IMR-90 (cell line): ENCODE data around the gene SREK1IP1.
"Not testable (repeated sequence)": the region's sequence is repeated elsewhere in the genome, so short reads cannot be mapped to it uniquely, and the experiment has no call there.

Source experiments
- BHLHE40 ChIP-seq: fragments of 150-350 bp; IDR thresholded peaks from 2 replicates; pipeline ENCODE4 v1.6.1; 2016; ENCODE audit warnings: mild to moderate bottlenecking, low read depth, low read length
- CEBPB ChIP-seq: IDR thresholded peaks from 2 replicates; pipeline ENCODE4 v1.6.1; 2012; ENCODE audit warnings: low read depth, low read length, improper control_type of control experiment
- ELK1 ChIP-seq: fragments of 150-350 bp; IDR thresholded peaks from 2 replicates; pipeline ENCODE4 v1.6.1; 2016; ENCODE audit warnings: low read depth, mild to moderate bottlenecking, low read length, moderate library complexity, borderline replicate concordance
- MAFK ChIP-seq: IDR thresholded peaks from 2 replicates; pipeline ENCODE4 v1.6.1; 2012; ENCODE audit warnings: low read depth, low read length, improper control_type of control experiment
- MAZ ChIP-seq: IDR thresholded peaks from 2 replicates; pipeline ENCODE4 v1.6.1; 2012; ENCODE audit warnings: low read depth, mild to moderate bottlenecking, low read length, improper control_type of control experiment, moderate library complexity, borderline replicate concordance
- NFE2L2 ChIP-seq: fragments of 150-350 bp; IDR thresholded peaks from 2 replicates; pipeline ENCODE4 v1.6.1; 2016; ENCODE audit warnings: low read depth, mild to moderate bottlenecking, low read length
- POLR2A ChIP-seq: IDR thresholded peaks from 2 replicates; pipeline ENCODE4 v1.6.1; 2012; ENCODE audit warnings: mild to moderate bottlenecking, low read depth, low read length
- RAD21 ChIP-seq: IDR thresholded peaks from 2 replicates; pipeline ENCODE4 v1.6.1; 2012; ENCODE audit warnings: low read length, improper control_type of control experiment
- RCOR1 ChIP-seq: IDR thresholded peaks from 2 replicates; pipeline ENCODE4 v1.6.1; 2012; ENCODE audit warnings: mild to moderate bottlenecking, low read length, improper control_type of control experiment; ENCODE audit not compliant: insufficient replicate concordance
- RFX5 ChIP-seq: IDR thresholded peaks from 2 replicates; pipeline ENCODE4 v1.8.0; 2012; ENCODE audit warnings: low read depth, mild to moderate bottlenecking, low read length, moderate library complexity
- SMC3 ChIP-seq: fragments of 150-350 bp; IDR thresholded peaks from 2 replicates; pipeline ENCODE4 v1.6.1; 2016; ENCODE audit warnings: low read depth, mild to moderate bottlenecking, antibody characterized with exemption, low read length, moderate library complexity
- TF ChIP-seq, protein P1 (sequence below): conservative IDR thresholded peaks from 2 replicates; pipeline ENCODE4 v1.5.1; 2012; ENCODE audit warnings: mild to moderate bottlenecking, low read depth, low read length, improper control_type of control experiment
- TF ChIP-seq, protein P2 (sequence below): fragments of 150-350 bp; IDR thresholded peaks from 2 replicates; pipeline ENCODE4 v1.6.1; 2017; ENCODE audit warnings: mild to moderate bottlenecking, antibody characterized with exemption, low read length, low read depth

- TF ChIP-seq POLR2A, RCOR1, MAFK, BHLHE40, NFE2L2, RAD21, SMC3, ELK1, CEBPB, RFX5, MAZ: not testable (repeated sequence)
- TF ChIP-seq, protein P1, sequence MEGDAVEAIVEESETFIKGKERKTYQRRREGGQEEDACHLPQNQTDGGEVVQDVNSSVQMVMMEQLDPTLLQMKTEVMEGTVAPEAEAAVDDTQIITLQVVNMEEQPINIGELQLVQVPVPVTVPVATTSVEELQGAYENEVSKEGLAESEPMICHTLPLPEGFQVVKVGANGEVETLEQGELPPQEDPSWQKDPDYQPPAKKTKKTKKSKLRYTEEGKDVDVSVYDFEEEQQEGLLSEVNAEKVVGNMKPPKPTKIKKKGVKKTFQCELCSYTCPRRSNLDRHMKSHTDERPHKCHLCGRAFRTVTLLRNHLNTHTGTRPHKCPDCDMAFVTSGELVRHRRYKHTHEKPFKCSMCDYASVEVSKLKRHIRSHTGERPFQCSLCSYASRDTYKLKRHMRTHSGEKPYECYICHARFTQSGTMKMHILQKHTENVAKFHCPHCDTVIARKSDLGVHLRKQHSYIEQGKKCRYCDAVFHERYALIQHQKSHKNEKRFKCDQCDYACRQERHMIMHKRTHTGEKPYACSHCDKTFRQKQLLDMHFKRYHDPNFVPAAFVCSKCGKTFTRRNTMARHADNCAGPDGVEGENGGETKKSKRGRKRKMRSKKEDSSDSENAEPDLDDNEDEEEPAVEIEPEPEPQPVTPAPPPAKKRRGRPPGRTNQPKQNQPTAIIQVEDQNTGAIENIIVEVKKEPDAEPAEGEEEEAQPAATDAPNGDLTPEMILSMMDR, result not testable (repeated sequence)
- TF ChIP-seq, protein P2, sequence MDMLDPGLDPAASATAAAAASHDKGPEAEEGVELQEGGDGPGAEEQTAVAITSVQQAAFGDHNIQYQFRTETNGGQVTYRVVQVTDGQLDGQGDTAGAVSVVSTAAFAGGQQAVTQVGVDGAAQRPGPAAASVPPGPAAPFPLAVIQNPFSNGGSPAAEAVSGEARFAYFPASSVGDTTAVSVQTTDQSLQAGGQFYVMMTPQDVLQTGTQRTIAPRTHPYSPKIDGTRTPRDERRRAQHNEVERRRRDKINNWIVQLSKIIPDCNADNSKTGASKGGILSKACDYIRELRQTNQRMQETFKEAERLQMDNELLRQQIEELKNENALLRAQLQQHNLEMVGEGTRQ, result not testable (repeated sequence)
These were observed 62.4 kb downstream of the SREK1IP1 start for GRCh38 chr5:64706074-64706473.
